GM12878 (cell line): ENCODE results near the gene TSPAN10. TPM values are rescaled to one million over a fixed set of nuclear protein-coding genes. Genes with fewer than 3 reads are reported as not detected.

ENCODE experiments used
- BACH1 ChIP-seq: fragments of 450-650 bp; IDR thresholded peaks from 2 replicates; pipeline ENCODE4 v1.6.1; 2017; ENCODE audit warnings: mild to moderate bottlenecking, borderline replicate concordance
- BCL11A ChIP-seq: IDR thresholded peaks from 2 replicates; pipeline ENCODE4 v1.6.1; 2011; ENCODE audit warnings: low read depth, low read length
- E2F8 ChIP-seq: fragments of 450-650 bp; IDR thresholded peaks from 2 replicates; pipeline ENCODE4 v1.6.1; 2018; ENCODE audit warnings: mild to moderate bottlenecking, low read depth, moderate library complexity; ENCODE audit not compliant: partially characterized antibody
- ELK1 ChIP-seq: IDR thresholded peaks from 2 replicates; pipeline ENCODE4 v1.6.1; 2012; ENCODE audit warnings: low read depth, low read length, improper control_type of control experiment
- EP300 ChIP-seq, 2 experiments: fragments of 150-350 bp in 1 of 2; IDR thresholded peaks; 2 replicates each; pipeline ENCODE4 v1.6.1; 2011 to 2012; ENCODE audit warnings: low read depth in 2 of 2, low read length in 2 of 2, borderline replicate concordance in 1 of 2, improper control_type of control experiment in 1 of 2, inconsistent platforms in 1 of 2; ENCODE audit not compliant: control insufficient read depth in 1 of 2
- FOS ChIP-seq: IDR thresholded peaks from 3 replicates; pipeline ENCODE4 v1.6.1; 2011; ENCODE audit warnings: borderline replicate concordance; ENCODE audit not compliant: insufficient read length; ENCODE audit errors: extremely low read depth
- GABPA ChIP-seq: IDR thresholded peaks from 2 replicates; pipeline ENCODE4 v1.6.1; 2014; ENCODE audit warnings: antibody characterized with exemption, low read depth, mild to moderate bottlenecking, inconsistent platforms
- GATAD2B ChIP-seq: fragments of 450-650 bp; conservative IDR thresholded peaks from 2 replicates; pipeline ENCODE4 v1.6.1; 2017; ENCODE audit warnings: low read depth, mild to moderate bottlenecking, moderate library complexity
- IRF3 ChIP-seq: fragments of 450-650 bp; IDR thresholded peaks from 2 replicates; pipeline ENCODE4 v1.6.1; 2014; ENCODE audit warnings: mild to moderate bottlenecking
- NRF1 ChIP-seq: conservative IDR thresholded peaks from 2 replicates; pipeline ENCODE4 v1.6.1; 2011; ENCODE audit warnings: mild to moderate bottlenecking, low read depth, low read length, improper control_type of control experiment
- PKNOX1 ChIP-seq: fragments of 450-650 bp; IDR thresholded peaks from 2 replicates; pipeline ENCODE4 v1.6.1; 2016; ENCODE audit warnings: mild to moderate bottlenecking
- RELA ChIP-seq: fragments of 450-650 bp; IDR thresholded peaks from 2 replicates; pipeline ENCODE4 v1.8.0; 2014; ENCODE audit warnings: borderline replicate concordance; ENCODE audit not compliant: partially characterized antibody
- REST ChIP-seq: IDR thresholded peaks from 2 replicates; pipeline ENCODE4 v1.6.1; 2012; ENCODE audit warnings: mild to moderate bottlenecking, low read depth, low read length
- SREBF1 ChIP-seq: IDR thresholded peaks from 2 replicates; pipeline ENCODE4 v1.6.1; 2012; ENCODE audit warnings: mild to moderate bottlenecking, low read length
- WRNIP1 ChIP-seq: IDR thresholded peaks from 2 replicates; pipeline ENCODE4 v1.6.1; 2011; ENCODE audit warnings: low read depth, low read length, improper control_type of control experiment, borderline replicate concordance
- YY1 ChIP-seq: IDR thresholded peaks from 2 replicates; pipeline ENCODE4 v1.6.1; 2011; ENCODE audit warnings: low read depth, mild to moderate bottlenecking, low read length
- polyA plus RNA-seq, 11 experiments: library from polyadenylated mRNA; depleted of rRNA in 4 of 11; unstranded in 6 of 11; stranded (reverse) in 5 of 11; fragments of >200 nt; fragmentation: Nextera tagmentation in 4 of 11; fragmentation: Illumina TruSeq in 1 of 11; extraction: Ambion mirVana in 4 of 11; extraction: Trizol in 1 of 11; gene quantifications; 1 replicate in 1 of 11; 2 replicates in 10 of 11; pipeline versions ENCODE4 v1.2.1 to v1.2.3, GENCODE V29; 2011 to 2016; ENCODE audit warnings: inconsistent platforms in 2 of 11, missing spikeins in 2 of 11, low read depth in 1 of 11
- total RNA-seq, 4 experiments: library from RNA; depleted of rRNA in 3 of 4; stranded (reverse); fragments of >200 nt in 3 of 4; fragmentation: Illumina TruSeq in 1 of 4; extraction: Trizol in 1 of 4; gene quantifications; 2 replicates each; pipeline versions ENCODE4 v1.2.1 to v1.2.3, GENCODE V29; 2013 to 2021

Gene TSPAN10
- total and polyA plus RNA-seq, 10 of the 15 experiments (the other 5 are each of a cell fraction or from before 2014, with no cell fraction given), result 0.13 to 0.82 (median 0.43) TPM

GRCh38 chr17:81666342-81667191 lies 29.6 kb downstream of the TSPAN10 start, which contains the start of the genes CCDC137 and OXLD1 (continued):
- no peak for TF ChIP-seq REST
- peak; percentile 95 for TF ChIP-seq GABPA
- TF ChIP-seq YY1, result peak; percentile 94
- peak; percentile 75 for TF ChIP-seq BACH1
- peak; percentile 85 for TF ChIP-seq IRF3
- no peak for TF ChIP-seq WRNIP1
- TF ChIP-seq PKNOX1, result peak; percentile 100
- no peak for TF ChIP-seq SREBF1
- TF ChIP-seq BCL11A, result no peak
- TF ChIP-seq RELA, result no peak
- peak; percentile 98 for TF ChIP-seq GATAD2B
- peak; percentile 92 for TF ChIP-seq E2F8
- TF ChIP-seq NRF1, result no peak
- peak; percentile 88 for TF ChIP-seq ELK1
- peak; percentile 57 for TF ChIP-seq FOS
- no peak for TF ChIP-seq EP300 (IDR thresholded peaks at IDR 0.05; ENCODE audit: borderline replicate concordance in 1 of 2, control insufficient read depth in 1 of 2, low read depth in 2 of 2, low read length in 2 of 2)
